HG03457 (cell line): ENCODE data around the gene SULT2B1.
"Not testable (repeated sequence)": the region's sequence is repeated elsewhere in the genome, so short reads cannot be mapped to it uniquely, and the experiment has no call there.

ENCODE experiments used
- ATAC-seq: cut with Tn5 transposase; IDR thresholded peaks from one replicate; pipeline ENCODE4 v1.9.1; 2021; ENCODE audit warnings: moderate number of reproducible peaks; ENCODE audit not compliant: unreplicated experiment

SULT2B1 gene

DNA sequence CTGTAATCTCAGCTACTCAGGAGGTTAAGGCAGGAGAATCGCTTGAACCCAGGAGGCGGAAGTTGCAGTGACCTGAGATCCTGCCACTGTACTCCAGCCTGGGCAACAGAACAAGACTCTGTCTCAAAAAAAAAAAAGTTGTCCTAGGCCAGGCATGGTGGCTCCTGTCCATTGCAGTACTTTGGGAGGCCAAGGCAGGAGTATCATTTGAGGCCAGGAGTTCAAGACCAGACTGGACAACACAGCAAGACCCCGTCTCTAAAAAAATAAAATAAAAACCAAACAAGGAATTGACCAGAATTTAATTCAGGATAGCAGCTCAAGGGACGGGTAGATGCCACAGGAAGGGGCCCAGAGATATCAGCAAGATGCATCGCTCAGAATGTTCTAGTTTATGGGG, 4.9 kb downstream of the SULT2B1 start:
- no peak for ATAC-seq

DNA sequence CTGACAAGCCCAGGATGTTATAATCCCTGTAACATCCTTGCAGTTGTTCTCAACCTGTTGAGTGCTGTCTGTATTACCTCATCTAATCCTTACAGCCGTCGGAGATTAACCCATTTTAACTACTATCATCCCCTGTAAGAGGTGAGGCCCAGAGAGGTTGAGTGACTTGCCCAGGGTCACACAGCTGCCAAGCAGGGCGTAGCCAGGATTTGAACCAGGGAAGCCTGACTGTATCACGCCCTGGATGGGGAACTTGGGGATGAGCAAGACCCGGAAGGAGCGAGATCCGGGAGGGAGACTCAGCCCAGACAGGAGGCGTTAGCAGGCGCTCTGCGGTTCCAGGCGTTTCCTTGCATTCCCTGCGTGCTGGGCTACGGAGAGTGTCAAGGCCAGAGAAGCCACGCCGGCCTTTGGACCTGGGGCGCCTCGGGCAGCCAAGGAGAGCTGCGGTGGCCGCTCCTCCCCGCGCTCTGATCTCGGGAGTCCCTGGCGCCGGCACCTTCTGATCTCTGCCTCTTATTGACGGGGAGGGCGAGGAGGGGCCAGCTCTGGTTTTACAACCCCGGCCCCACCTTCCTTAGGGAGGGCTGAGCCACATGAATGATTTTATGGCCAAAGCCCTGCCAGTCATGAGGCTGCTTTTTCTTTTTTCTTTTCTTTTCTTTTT, 6.2 kb downstream of the SULT2B1 start:
- no peak for ATAC-seq

DNA sequence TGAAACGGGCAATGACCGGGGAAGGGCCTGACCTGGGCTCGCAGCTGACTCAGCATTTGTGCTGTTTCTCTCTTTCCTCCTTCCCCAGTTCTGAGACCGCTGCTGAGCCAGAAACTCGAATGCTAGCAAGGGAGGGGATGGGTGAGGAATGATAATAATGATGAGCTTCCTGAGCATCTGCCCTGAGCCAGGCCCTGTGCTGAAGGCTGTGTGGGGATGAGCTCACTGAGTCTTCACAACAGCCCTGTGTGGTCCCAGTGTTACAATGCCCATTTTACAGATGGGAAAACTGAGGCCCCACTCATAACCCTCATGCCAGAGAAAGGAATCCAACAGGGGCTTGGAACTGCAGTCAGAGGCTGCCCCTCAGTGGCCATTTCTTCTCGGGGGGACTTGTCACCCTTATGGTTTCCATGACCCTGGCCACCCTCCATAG, 8.1 kb downstream of the SULT2B1 start:
- no peak for ATAC-seq

DNA sequence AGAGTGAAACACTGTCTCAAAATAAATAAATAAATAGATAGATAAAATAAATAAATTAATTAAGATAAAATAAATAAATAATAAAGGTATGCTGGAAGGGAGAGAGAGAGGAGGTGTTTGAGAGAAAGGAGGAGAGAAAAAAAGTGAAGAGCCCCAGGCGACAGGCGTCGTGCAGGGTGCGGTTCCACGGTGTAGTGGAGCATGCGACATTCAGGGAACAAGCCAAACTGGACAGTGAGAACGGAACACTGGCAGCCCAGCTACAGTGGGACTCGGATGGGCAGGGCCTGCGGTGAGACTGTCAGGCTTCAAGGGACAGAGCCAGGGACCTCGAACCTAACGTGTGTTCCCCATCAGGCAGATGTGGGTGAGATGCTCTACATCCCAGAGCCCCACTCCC, 9.4 kb downstream of the SULT2B1 start:
- no peak for ATAC-seq

DNA sequence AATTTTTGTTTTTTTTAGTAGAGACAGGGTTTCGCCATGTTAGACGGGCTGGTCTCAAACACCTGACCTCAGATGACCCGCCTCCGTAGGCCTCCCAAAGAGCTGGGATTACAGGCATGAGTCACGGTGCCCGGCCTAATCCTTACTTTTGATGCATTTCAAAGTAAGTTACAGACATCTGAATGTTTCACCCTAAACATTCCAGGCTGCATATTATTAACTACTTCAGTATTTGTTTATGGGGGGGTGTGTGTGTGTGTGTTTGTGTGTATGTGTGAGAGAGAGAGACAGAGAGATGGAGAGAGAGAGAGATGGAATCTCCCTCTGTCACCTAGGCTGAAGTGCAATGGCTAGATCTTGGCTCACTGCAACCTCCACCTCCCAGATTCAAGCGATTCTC, 13.1 kb downstream of the SULT2B1 start:
- no peak for ATAC-seq

DNA sequence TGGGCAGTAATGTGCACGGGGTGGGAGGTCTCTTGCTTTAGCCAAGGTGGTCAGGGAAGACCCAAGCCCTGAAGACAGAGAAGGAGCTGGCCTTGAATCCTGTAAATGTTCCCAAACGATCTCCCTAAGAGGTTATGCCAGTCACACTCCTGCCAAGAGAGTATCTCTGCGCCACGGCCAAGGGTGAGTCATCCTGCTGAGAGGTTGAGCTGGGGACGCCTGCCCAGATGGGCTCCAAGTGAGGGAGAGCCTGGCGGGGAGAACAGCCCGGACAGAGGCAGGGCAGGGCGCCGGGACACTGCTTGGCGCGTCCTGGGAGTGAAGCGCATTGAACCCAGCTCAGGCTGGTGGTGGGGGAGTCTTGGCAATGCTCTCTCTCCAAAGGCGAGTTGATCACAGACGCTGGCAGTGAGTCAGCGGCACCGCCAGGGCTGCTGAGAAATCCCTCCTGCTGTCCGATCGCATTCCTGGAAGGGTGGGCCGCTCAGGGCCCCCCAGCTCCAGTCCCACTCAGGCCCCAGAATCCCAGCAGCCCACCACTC, 16.4 kb downstream of the SULT2B1 start:
- ATAC-seq, result no peak

DNA sequence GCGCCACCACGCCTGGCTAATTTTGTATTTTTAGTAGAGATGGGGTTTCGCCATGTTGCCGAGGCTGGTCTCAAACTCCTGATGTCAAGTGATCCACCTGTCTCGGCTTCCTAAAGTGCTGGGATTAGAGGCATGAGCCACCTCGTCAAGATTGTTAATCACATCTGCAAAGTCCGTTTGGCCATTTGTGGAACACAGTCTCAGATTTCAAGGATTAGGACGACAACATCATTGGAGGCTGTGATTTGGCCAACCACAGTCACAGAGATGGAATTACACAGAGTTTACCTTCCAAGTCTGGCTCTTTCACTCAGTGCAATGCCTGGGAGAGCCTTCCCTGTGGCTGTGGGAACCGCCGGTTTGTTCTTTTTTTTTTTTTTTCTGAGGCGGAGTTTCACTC, 17.8 kb downstream of the SULT2B1 start:
- no peak for ATAC-seq

DNA sequence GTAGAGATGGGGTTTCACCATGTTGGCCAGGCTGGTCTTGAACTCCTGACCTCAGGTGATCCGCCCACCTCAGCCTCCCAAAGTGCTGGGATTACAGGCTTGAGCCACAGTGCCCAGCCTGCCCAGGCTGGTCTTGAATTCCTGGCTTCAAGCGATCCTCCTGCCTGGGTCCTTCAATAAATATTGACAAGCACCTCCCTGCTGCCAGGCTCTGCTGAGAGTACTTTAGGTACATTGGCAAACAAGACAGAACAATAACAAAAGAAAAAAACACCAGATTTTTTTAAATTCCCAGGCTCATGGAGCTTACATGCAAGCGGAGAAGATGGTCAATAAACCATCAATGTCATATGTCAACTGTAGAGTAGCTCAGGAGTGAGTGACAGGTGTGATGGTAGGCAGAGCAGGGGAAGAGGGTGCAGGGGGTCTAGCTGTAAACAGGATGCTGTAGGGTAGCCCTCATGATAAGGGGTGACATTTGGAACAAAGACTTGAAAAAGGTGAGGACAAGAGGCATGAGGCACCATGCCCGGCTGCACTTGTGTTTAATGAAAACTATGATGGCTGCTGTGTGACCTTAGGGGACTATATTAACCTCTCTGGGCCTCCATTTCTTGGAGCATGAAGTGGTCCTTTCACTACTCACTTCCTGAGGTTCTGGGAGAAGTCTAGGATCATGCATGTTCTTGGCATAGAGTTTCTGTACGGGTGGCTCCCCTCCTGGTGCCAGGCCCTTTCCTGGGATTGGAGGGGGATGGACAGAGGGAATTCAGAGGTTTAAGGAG, 19.6 kb downstream of the SULT2B1 start:
- ATAC-seq, result no peak

DNA sequence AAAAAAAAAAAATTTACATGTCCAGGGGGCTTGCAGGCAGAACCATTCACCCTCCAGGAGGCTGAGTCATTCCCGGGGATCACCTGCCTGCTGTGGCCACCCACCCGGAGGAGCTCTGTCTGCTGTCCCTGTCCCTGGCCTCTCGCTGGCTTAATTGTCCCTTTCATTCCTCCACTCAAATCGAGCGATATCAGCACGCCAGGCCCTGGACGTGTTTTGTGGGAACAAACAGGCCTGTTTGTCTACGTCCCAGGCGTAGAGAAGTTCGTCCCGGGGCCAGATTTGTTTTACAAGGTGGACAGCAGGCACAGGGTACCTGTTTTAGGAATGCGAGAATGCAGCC, 21.2 kb downstream of the SULT2B1 start:
- no peak for ATAC-seq

DNA sequence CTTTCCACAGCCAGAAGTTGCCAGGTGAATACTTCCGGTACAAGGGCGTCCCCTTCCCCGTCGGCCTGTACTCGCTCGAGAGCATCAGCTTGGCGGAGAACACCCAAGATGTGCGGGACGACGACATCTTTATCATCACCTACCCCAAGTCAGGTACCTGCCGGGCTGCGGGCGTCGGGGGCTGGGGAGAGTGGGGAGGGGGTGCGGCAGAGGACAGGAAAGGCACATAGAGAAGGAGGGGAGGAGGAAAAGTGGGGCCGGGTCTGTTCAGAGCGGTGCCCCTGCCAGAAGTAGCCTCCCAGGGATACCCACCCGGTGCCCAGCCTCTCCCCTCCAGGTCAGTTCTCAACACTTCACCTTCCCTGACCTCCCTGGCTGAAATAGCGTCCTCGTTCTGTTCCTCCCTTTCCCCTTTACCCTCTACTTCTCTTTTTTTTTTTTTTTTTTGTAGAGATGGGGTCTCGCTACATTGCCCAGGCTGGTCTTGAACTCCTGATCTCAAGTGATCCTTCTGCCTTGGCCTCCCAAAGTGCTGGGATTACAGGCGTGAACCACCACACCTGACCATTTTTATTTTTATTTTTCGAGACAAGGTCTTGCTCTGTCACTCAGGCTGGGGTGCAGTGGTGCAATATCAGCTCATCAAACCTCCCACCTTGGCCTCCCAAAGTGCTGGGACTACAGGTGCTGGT, 24.1 kb downstream of the SULT2B1 start:
- no peak for ATAC-seq

DNA sequence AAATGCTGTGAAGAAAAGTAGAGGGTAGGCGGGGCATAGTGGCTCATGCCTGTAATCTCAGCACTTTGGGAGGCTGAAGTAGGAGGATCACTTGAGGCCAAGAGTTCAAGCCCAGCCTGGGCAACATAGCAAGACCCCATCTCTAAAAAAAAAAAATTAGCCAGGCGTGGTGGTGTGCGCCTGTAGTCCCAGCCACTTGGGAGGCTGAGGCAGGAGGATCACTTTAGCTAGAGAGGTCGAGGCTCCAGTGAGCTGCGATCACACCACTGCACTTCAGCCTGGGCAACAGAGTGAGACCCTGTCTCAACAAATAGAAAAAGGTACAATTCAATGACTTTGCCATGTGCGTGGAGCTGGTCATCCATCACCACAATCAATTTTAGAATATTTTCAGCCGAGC, 25.9 kb downstream of the SULT2B1 start:
- ATAC-seq, result not testable (repeated sequence)

DNA sequence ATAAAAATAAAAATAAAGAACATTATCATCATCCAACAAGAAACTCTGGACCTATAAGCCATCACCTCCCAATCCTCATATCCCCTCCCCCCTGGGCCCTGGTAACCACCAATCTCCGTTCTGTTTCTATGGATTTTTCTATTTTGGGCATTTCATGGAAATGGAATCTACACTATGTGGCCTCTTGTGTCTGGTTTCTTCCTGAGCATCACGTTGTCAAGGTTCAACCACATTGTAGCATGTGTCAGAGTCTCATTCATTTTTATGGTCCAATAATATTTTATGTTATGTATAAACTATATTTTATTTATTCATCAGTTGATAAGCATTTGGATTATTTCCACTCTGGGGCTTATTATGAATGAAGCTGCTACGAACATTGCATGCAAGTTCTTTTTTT, 26.9 kb downstream of the SULT2B1 start:
- ATAC-seq, result no peak

DNA sequence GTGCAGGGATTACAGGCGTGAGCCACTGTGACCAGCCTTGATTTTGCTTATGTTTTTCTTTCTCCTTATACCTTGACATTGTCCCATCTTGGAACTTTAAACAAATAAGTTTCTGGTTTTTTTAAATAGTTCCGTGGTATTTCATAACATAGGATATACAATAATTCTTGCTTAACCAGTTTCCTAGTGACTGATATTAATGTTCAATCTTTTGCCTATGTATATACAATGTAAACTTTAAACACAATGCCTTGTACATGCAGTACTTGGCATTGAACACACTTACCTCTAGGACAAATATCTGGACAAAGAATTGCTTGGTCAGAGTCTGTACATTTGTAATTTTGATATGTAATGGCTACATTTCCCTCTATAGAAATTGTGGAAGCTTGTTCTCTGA, 30.2 kb downstream of the SULT2B1 start:
- no peak for ATAC-seq

DNA sequence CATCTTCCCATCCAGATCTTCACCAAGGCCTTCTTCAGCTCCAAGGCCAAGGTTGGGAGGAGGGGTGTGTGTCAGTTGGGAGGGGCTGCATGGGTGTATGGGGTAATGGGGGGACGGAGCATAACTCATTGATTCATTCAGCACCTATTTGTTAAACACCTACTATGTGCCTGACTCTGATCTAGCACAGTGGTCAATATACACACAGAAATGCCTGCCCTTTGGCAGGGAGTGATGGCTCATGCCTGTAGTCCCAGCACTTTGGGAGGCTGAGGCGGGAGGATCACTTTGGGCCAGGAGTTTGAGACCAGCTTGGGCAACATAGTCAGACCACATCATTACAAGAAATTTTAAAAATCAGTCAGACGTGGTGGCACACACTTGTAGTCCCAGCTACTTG, 35.4 kb downstream of the SULT2B1 start:
- ATAC-seq, result no peak

DNA sequence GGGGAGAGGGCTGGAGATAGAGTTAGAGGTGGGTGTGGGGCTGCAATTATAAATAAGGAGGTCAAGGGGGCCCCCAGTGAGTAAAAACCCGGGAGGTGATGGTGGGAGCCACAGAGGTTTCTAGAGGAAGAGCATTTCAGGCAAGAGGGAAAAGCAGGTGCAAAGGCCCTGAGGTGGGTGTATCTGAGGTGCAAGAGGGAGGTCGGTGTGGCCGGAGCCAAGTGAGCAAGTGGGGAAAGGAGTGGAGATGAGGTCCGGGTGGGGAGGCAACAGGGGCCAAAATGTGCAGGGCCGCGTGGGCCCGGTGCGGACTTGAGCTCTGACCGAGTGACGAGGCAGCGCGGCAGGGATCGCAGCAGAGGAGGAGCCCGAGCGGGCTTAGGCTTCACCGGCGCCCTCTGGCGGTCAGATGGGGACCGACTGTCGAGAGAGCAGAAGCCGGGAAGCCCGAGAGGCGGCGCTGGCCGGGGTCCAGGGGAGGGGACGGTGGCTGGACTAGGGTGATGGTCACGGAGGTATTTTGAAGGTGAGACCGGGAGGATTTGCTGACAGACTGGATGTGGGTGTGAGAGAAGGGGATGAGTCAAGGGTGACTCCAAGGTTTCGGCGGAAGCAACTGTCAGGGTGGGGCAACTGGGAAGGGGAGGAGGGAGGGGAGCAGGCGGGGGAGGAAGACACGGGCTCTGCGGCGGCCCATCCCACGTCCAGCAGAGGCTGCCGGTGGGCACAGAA, 36.9 kb downstream of the SULT2B1 start:
- ATAC-seq, result no peak

DNA sequence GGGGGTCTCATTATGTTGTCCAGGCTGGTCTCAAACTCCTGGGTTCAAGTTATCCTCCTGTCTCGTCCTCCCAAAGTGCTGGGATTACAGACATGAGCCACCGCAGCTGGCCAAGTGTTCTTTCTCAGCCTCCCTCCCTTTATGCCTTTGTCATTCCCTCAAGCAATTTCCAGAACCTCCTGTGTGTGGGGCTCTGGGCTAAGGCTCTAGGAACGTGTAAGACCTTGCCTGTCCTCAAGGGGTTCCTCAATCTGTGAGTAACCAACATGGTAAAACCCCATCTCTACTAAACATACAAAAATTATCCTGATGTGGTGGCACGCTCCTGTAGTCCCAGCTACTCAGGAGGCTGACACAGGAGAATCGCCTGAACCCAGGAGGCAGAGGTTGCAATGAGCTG, 39.0 kb downstream of the SULT2B1 start:
- ATAC-seq, result no peak

DNA sequence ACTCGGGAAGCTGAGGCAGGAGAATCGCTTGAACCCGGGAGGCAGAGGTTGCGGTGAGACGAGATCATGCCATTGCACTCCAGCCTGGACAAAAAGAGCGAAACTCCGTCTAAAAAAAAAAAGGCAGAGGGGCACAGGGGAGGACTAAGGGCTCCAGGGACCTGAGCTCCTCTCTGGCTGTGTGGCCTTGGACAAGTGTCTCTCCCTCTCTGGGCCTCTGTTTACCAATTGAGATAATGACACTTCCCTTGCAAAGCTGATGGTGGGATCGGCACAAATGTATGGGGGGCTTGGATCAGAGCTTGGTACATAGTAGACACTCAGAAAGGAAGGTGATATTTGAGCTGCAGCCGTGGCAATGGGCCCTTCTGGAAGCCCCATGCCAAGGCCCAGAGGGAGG, 43.2 kb downstream of the SULT2B1 start:
- no peak for ATAC-seq

DNA sequence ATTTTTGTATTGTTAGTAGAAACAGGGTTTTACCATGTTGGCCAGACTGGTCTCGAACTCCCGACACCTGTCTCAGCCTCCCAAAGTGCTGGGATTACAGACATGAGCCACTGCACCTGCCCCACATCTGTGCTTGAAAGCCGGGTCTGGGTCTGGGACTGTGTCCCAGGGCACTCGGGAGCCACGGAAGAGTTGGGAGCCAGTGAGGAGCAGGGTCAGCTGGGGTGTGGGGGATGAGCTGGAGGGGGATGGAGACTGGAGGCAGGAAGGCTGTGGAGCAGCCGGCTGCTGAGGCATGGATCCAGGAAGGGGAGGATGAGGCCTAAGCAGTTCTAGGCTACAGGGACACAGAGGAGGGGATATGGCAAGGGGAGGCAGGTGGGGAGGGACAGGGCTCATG, 43.9 kb downstream of the SULT2B1 start:
- no peak for ATAC-seq

DNA sequence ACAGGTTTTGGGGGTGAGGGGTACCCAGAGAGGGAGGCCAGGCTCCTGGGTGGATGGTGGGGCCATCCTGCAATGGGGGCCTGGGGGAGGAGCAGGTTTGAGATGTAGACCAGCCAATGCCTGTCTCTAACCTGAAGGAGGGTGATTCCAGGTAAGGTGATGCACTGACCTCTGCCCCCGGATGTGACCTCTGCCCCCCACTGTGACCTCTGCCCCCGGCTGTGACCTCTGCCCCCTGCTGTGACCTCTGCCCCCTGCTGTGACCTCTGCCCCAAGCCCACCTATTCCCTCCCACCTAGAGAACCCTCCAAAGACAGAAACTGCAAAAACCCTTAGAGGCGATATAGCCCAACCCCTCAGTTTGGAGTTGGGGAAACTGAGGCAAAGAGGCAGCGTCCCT, 44.3 kb downstream of the SULT2B1 start:
- no peak for ATAC-seq

DNA sequence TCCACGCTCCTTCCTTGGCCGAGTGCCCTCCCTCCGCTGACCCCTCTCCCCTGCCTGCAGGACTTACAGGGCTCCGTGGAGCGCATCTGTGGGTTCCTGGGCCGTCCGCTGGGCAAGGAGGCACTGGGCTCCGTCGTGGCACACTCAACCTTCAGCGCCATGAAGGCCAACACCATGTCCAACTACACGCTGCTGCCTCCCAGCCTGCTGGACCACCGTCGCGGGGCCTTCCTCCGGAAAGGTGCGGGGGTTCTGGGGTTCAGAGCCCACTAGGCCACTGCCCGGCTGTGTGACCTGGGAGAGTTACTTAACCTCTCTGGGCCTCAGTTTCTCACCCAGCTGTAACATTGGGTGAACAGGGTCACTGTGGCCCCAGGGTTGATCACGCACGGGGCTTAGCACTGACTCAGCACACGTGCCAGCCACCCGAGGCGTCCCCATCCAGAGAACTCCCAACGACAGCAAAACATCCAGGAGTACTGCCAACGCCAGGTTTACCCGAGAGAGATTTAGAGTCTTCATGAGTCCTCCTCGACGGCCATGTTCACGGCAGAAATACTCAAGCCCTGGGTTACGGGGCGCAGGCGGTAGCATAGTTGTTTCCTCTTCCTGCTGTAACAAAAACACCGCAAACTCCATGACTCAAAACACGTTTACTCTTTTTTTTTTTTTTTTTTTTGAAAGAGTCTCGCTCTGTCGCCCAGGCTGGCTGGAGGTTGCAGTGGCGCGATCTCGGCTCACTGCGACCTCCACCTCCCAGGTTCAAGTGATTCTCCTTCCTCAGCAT, 44.9 kb downstream of the SULT2B1 start:
- ATAC-seq, result no peak
